Urinary bladder (tissue), 4 donors: ENCODE results near the gene NPR2. TPM values are rescaled to one million over a fixed set of nuclear protein-coding genes. Genes with fewer than 3 reads are reported as not detected.

Experiments used
- DNase-seq: peaks from one replicate; pipeline ENCODE4 v3.0.0-alpha.2; 2015; ENCODE audit errors: extremely low spot score
- H3K27ac ChIP-seq: one replicate; pipeline ENCODE4 v1.5.1; 2013; ENCODE audit warnings: low read depth, mild to moderate bottlenecking, moderate library complexity
- H3K36me3 ChIP-seq: one replicate; pipeline ENCODE4 v1.6.1; 2013; ENCODE audit warnings: mild to moderate bottlenecking, moderate library complexity; ENCODE audit not compliant: insufficient read depth
- H3K4me1 ChIP-seq: one replicate; pipeline ENCODE4 v1.6.1; 2013; ENCODE audit warnings: mild to moderate bottlenecking, moderate library complexity; ENCODE audit not compliant: insufficient read depth
- H3K4me3 ChIP-seq: one replicate; pipeline ENCODE4 v1.5.1; 2013; ENCODE audit warnings: low read depth, low read length
- WGBS: extraction: QIAGEN DNeasy Blood & Tissue Kit; methylation state at CpG from one replicate; pipeline ENCODE4 v1.1.7; 2013; 5-methylcytosine and 5-hydroxymethylcytosine counted together
- polyA plus RNA-seq: library from polyadenylated mRNA; stranded (reverse); fragments of 200-250 nt; gene quantifications from one replicate; pipeline ENCODE4 v1.2.3, GENCODE V29; 2013
- total RNA-seq: library from RNA; depleted of rRNA; stranded (reverse); fragments of >200 nt; gene quantifications from one replicate; pipeline ENCODE4 v1.2.3, GENCODE V29; 2014
- donor health status: healthy with polysubstance abuse.
- donor health status: healthy.

NPR2 gene
- total and polyA plus RNA-seq, 2 donors: 23.1 to 30.6 TPM

DNA sequence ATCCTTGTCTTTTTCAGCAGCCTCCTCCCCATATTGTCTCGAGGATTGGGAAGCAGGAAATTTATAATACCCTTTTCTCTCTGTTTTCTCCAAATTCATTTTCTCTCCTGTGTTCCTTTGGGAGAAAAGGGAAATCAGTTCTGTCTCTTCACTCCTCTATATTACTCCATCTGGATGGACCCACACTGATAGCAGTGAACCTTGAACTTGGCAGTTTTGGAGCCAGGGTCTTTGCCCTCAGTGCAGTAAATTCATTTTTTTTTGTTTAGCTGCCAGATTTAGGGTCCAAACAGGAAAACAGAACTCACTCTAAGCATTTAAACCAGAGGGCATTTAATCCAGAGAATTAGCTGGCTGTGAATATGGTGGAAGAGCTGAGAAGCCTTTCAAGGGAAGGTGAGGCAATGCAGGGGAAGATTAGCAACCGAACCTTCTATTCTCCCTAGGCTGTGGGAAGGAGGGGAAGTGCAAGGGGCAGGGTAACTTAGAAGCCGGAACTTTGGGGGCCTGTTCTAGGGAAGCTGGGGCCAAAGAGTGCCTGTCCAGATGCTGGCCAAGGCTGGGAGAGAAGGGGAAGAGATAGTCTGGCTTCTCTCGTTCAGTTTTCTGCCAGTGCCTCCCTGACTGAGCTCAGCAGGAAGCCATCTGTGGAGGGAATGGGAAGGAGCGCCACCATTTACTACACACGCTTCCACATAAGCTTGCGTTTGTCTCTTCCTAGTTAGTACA is 16.3 kb upstream of the NPR2 start:
- H3K4me1 ChIP-seq: peaks cover 2% of the 10 kb centered on the region
- WGBS: 59% methylated on average over 7 of the region's 7 CpGs

DNA sequence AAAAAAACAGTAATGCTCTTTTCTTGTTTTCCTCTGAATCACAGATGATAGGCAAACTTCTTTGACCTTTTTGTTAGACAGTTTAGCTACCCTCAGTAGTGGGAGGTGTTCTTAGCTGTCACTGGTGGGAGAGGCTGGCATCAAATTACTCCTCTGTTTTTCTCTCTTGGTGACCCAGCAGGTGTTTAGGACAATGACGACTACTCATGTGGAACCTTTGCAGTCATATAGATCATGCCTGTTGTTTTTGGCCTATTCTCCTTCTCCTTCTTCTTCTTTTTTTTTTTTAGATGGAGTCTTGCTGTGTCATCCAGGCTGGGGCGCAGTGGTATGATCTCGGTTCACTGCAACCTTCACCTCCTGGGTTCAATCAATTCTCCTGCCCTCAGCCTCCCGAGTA is 15.4 kb upstream of the NPR2 start:
- 81% methylated on average over 4 of the region's 4 CpGs for WGBS
- Histone ChIP-seq H3K27ac (no peak overlapping the region), H3K36me3 (no peaks in the 10 kb centered on the region), H3K4me3 (no peak overlapping the region), H3K4me1 (no peaks in the 10 kb centered on the region)
- no peak for DNase-seq

More for the DNA sequence above, 16.3 kb upstream of the NPR2 start:
- no peak for DNase-seq
- Histone ChIP-seq H3K4me3 (no peak overlapping the region), H3K27ac (no peak overlapping the region), H3K36me3 (no peaks in the 10 kb centered on the region)

GRCh38 chr9:35778496-35778895 is 12.9 kb upstream of the NPR2 start:
- no peak for DNase-seq
- Histone ChIP-seq H3K4me1 (no peaks in the 10 kb centered on the region), H3K4me3 (no peak overlapping the region), H3K27ac (no peak overlapping the region), H3K36me3 (no peaks in the 10 kb centered on the region)
- WGBS: 76% methylated on average over 3 of the region's 3 CpGs

DNA sequence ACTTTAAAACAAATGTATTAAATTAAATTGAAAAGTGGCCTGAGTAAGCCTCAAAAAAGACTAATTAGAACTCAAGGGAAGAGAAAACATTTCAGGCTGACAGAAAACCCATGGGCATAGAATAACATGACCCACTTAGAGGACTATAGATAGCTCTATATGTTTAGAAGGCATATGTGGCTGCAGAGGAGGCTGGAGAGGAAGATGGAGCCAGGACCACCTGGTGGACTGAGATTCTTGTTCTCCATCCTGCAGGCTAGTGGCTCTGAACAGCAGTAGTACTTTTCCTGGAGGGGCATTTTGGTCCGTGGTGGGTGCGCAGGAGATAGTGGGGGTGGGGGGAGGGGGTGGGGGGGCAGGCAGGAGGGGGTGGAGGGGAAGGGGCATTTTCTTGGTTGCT is 10.3 kb upstream of the NPR2 start:
- 69% methylated on average over 2 of the region's 2 CpGs for WGBS
- no peak overlapping the region for H3K27ac ChIP-seq

DNA sequence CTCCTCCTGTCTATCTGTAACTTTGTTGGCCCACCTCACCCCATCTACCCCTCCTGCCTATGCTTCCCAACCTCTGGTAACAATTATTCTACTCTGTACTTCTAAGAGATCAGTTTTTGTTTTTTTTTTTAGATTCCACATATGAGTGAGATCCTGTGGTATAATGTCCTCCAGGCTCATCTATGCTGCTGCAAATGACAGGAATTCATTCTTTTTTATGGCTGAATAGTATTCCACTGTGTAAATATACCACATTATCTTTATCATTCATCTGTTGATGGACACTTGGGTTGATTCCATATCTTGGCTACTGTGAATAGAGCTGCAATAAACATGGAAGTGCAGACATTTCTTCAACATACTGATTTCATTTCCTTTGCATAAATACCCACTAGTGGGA is 8.0 kb upstream of the NPR2 start:
- Histone ChIP-seq H3K4me3 (no peak overlapping the region), H3K27ac (no peak overlapping the region), H3K4me1 (no peaks in the 10 kb centered on the region), H3K36me3 (peaks cover 2% of the 10 kb centered on the region)
- no peak for DNase-seq

More for the DNA sequence above, 10.3 kb upstream of the NPR2 start:
- H3K4me3 ChIP-seq: no peak overlapping the region
- no peaks in the 10 kb centered on the region for H3K4me1 ChIP-seq
- peaks cover 2% of the 10 kb centered on the region for H3K36me3 ChIP-seq
- DNase-seq: no peak

DNA sequence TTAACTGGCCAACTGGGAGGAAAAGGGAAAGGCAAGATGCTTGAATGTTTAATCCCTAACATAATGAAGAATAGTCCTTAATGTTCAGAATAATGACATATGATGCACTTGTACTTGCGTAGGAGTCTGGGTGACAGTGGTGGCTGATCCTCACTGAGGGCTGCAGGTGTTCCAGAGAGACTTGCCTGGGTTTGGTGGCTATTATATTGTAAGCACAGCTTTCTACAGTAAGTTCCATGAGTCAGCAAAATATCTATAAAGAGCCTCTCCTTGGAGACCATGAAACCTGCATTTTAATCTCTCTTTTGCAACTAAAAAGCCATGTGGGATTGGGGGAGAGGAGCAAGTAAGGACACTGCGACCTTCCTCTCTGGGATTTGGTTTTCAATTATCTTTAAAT is 1.9 kb upstream of the NPR2 start:
- no peak for DNase-seq
- Histone ChIP-seq H3K36me3 (peaks cover 2% of the 10 kb centered on the region), H3K4me3 (no peak overlapping the region), H3K4me1 (peaks cover 1% of the 10 kb centered on the region), H3K27ac (no peak overlapping the region)
- WGBS: 95% methylated on average over 2 of the region's 2 CpGs

DNA sequence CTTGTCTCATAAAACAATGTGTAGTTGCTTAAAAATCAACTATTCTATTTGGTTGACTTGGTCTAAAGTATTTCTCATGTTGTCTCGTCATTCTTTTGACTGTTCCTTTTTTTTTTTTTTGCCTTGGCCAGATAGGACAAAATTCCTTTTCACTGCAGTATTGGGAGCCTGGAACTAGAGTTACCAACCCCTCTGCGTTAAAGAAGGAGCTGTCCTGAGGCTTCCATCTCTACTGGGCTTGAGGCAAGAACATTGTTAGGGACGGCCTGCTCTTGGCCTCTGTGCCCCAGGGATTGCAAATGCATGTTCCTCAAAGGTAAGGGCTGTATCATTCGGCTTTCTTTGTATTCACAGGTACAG is 1.4 kb upstream of the NPR2 start:
- Histone ChIP-seq H3K4me1 (peaks cover 1% of the 10 kb centered on the region), H3K27ac (no peak overlapping the region), H3K4me3 (no peak overlapping the region), H3K36me3 (peaks cover 2% of the 10 kb centered on the region)
- DNase-seq: no peak
- WGBS: 34% methylated on average over 4 of the region's 4 CpGs

DNA sequence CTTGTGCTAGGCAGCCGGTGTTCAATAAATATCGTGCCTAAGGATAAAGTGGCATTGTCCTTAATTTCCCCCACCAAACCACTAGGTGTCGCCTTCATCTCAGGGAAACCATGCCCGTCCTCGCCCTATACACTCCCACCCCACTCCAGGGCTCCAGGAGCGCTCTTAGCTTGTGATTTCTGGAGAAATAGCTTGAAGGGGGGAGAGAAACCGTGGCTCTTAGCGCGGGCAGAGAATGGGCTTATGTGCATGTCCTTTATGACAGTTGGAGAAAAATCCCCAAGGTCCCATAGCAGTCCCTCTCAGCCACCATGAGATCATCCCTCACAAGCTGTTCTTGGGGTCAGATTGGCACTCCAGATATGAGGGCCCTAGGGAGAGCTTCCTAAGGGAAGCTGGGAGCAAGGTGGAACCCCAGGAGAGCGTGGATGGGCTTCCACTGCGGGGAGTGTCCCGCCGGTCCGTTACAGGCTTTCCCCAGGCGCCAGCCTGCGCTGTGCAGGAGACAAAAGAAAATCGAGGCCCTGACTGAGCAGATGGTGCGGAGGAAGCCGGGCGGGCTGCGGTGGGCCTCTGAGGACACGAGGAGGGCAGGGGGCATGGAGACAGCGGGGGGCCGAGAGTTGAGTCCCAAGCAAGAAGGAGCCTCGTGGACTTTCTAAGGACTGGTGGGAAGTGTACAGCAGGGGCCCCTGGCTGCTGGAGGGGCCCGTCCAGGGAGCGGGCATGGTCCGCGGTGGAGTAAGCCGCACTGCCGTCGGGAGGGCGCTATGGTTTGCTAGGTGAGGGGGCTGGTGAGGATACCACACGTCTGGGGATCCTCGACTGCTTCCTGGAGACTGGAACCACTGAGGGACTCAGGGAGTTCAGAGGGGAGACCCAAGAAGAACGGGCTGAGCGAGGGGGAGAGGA is 750 bp upstream of the NPR2 start:
- peaks cover 1% of the 10 kb centered on the region for H3K4me1 ChIP-seq
- 30% methylated on average over 37 of the region's 37 CpGs for WGBS
- H3K4me3 ChIP-seq: peak overlapping the region; percentile 56
- H3K27ac ChIP-seq: peak overlapping the region; percentile 11
- DNase-seq: peak; percentile 76
- no peaks in the 10 kb centered on the region for H3K36me3 ChIP-seq

DNA sequence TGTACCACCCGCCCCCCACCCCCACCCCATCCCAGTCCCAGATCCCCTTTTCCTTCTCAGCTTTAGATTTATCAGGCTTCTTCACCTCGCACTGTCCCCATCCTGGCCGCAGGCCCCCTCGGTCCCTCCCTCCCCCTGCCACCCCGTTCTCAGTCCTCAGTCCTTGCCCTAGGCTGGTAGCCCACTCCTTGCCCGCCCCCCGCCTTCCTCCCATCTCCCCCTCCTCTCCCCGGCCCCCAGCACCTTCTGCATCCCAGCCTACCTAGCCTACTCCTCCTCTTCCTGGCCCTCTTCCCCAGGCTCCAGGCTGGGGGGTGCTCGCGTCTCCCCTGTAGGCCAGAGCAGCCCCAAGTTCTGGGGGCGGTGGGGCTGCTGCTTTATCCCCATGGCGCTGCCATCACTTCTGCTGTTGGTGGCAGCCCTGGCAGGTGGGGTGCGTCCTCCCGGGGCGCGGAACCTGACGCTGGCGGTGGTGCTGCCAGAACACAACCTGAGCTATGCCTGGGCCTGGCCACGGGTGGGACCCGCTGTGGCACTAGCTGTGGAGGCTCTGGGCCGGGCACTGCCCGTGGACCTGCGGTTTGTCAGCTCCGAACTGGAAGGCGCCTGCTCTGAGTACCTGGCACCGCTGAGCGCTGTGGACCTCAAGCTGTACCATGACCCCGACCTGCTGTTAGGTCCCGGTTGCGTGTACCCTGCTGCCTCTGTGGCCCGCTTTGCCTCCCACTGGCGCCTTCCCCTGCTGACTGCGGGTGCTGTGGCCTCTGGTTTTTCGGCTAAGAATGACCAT is 828 bp downstream of the NPR2 start:
- H3K36me3 ChIP-seq: no peaks in the 10 kb centered on the region
- H3K27ac ChIP-seq: no peak overlapping the region
- WGBS: 72% methylated on average over 34 of the region's 34 CpGs
- H3K4me3 ChIP-seq: peak overlapping the region; percentile 56
- H3K4me1 ChIP-seq: peaks cover 1% of the 10 kb centered on the region
- DNase-seq: no peak

GRCh38 chr9:35792826-35793225 is 1.4 kb downstream of the NPR2 start:
- WGBS: 87% methylated on average over 14 of the region's 14 CpGs
- DNase-seq: no peak
- H3K4me1 ChIP-seq: peaks cover 1% of the 10 kb centered on the region
- no peak overlapping the region for H3K4me3 ChIP-seq
- no peaks in the 10 kb centered on the region for H3K36me3 ChIP-seq
- H3K27ac ChIP-seq: no peak overlapping the region

- Histone ChIP-seq H3K4me3 (no peak overlapping the region), H3K27ac (no peak overlapping the region), H3K4me1 (peaks cover 1% of the 10 kb centered on the region), H3K36me3 (no peaks in the 10 kb centered on the region)
- 45% methylated on average over 2 of the region's 2 CpGs for WGBS
- DNase-seq: no peak
These were observed 2.1 kb downstream of the NPR2 start for GRCh38 chr9:35793461-35793860.

- H3K4me1 ChIP-seq: peaks cover 1% of the 10 kb centered on the region
- DNase-seq: no peak
- no peak overlapping the region for H3K4me3 ChIP-seq
These were observed 4.3 kb downstream of the NPR2 start for GRCh38 chr9:35795695-35796094.

DNA sequence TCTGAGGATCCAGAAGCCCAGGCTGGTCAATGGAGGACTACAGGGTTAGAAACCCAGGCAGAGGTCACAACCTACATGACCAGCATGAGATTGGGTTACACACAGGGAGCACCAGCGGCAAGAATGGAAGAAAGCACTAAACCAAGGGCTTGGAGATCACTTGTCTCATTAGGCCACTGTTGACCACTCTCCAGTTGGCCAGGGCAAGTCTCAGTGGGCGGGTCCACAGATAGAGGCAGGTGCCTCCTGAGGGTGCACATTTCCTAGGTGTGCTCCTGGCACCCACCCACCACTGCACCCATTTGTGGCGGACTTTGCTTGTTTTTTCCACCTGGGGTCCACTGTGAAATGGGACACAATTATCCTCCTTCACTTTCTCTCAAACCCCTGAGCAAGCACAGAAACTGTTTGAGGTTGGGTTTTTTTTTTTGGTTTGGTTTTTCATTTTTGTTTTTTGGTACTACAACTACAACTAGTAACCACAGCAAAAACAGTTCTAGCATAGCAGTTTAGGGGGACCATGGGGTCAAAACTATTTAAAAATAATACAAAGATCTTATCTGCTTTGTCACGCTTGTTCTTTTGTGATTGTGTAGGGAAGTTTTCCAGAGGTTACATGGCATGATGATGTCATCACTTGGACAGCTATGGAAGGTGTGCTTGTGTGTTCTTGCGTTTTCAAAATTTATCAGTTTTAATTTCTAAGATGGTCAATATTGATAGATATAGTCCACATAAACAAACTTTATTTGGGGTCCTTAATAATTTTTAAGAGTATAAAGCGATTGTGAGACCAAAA is 6.1 kb downstream of the NPR2 start:
- DNase-seq: no peak
- WGBS: 86% methylated on average over 6 of the region's 6 CpGs
- Histone ChIP-seq H3K27ac (no peak overlapping the region), H3K4me1 (no peaks in the 10 kb centered on the region), H3K36me3 (no peaks in the 10 kb centered on the region), H3K4me3 (no peak overlapping the region)

More at GRCh38 chr9:35795695-35796094, 4.3 kb downstream of the NPR2 start:
- Histone ChIP-seq H3K27ac (no peak overlapping the region), H3K36me3 (no peaks in the 10 kb centered on the region)
